PC-3 (cell line): ENCODE data around the gene UBE2E2.

Experiments
- CTCF ChIP-seq: fragments of 300-600 bp; sonication (generic); conservative IDR thresholded peaks from 2 replicates; pipeline ENCODE4 v1.5.1; 2017; ENCODE audit warnings: antibody characterized with exemption, low read depth, mild to moderate bottlenecking, low read length
- EZH2 ChIP-seq: fragments of 300-600 bp; sonication (generic); IDR thresholded peaks from one replicate; pipeline ENCODE4 v1.6.1; 2017; ENCODE audit warnings: antibody characterized with exemption, mild to moderate bottlenecking, low read length; ENCODE audit not compliant: unreplicated experiment
- EZH2phosphoT487 ChIP-seq: fragments of 300-600 bp; sonication (generic); IDR thresholded peaks from 2 replicates; pipeline ENCODE4 v1.6.1; 2018; ENCODE audit warnings: mild to moderate bottlenecking, antibody characterized with exemption, low read length, borderline replicate concordance

GRCh38 chr3:23624305-23624704 lies 421.2 kb downstream of the UBE2E2 start:
- no peak for TF ChIP-seq CTCF
- TF ChIP-seq EZH2phosphoT487, result no peak
- no peak for TF ChIP-seq EZH2
